Endothelial cell of hepatic sinusoid (primary cell): ENCODE data around the gene NXT1.

Source experiments
- in situ Hi-C: cut with HindIII; loops from 2 replicates; pipeline ENCODE4 v1.10.0; 2017; ENCODE audit warnings: low sequenced_read_pairs

Gene NXT1

GRCh38 chr20:23386304-23387117, 35.9 kb downstream of the NXT1 start:
- in situ Hi-C loops: no loop called here

DNA sequence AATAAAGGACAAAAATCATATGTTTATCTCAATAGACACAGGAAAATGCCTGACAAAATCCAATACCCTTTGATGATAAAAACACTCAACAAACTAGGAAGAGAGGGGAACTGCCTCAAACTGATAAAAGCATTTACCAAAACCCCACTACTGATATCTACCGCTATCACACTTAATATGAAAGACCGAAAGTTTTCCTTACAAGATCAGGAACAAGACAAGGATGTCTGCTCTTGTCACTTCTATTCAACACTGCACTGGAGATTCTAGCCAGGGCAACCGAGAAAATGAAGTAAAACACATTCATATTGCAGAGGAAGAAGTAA, 36.5 kb downstream of the NXT1 start:
- in situ Hi-C loops: no loop called here

DNA sequence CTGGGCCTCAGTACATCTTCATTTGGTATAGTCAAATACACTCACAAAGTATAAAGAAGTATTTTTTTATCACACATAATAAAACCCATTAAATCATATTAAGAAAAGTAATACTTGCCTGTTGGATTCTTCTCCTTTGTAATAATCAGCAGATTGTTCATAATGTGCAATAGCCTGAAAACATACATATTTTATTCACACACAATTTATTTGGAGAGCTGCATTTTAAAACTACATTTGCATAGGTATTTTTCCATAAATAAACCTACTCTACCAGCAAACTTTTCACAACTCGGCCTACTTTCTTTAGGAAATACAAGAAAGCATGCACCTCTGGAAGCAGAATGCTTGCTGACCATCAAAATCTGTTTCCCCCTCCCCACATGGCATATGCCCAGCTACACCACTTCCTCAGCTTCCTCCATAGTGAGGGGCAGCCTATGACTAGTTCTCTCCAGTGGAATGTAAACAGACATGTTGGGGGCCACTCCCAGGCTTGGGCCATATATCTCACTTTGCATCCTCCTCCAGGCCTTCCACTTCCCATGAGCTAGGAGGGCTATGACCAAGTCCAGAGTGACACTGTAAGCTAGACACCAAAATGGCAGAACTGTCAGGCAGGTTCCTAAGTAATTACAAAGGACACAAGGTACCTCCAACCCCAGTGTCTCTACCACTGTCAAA, 39.6 kb downstream of the NXT1 start:
- in situ Hi-C loops: no loop called here

- in situ Hi-C loops: no loop called here
Measured at GRCh38 chr20:23391707-23392310, 41.2 kb downstream of the NXT1 start.

DNA sequence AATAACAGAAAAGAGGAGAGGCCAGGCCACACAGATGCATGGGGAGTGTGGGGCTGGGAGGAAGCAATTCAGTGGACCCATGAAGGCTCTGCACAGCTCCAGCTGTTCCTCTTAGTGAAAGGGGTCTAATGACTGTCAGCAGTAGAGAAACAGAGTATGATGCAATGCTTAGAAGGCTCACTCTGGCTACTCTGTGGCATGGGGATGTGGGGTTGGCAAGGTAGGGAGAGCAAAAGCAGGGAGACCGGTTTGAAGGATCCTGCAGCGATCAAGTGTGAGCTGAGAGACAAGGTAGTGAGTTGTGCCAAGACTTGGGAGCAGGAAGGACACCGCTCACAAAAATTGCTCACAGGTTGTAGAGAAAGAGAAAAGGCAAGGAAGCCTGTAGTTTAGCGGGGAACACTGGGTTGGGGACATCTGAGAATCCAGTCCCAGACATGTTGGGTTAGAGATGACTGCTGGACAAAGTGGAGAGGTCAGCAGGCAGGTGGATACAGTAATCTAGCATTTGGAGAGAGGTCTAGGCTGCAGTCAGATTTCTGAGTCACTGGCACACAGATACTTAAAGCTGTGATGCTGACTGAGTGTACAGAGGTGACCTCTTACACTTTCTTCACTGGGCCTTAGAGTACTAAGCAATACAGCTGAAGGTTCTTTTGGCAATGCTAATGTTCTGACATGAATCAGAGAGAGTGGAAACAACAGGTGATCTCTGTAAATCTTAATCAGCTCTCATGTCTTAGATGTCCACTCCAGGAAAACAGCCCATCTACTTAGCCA, 43.6 kb downstream of the NXT1 start:
- in situ Hi-C loops: no loop called here

DNA sequence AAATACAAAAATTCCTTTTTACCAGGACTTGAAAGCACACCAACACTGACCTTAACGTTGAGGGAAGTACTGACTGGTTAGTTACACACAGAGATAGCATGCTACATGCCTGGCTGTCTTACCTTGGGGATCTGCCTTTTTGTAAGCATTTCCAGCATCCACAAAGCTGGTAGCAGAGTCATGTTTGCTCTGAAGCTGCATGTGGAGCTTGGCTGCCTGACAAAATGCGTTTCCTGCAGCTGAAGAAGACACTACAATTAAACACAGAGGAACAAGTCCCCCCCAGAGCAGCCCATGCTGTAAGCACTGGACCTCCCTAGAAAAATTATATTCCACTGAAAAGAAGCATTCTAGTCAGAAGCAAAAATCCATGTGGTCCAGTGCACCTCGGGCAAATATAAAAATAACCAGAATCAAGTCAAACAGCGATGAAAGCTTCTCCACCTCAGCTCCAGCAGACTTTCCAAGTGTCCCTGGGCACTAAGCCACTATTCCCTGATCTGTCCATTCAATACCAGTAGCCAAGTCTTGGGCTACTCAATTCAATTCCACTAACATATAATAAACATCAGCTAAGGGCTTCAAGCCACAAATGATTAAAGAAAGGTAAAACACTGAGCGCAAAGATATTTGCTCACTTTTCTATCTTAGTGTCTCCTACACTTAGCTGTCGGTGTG, 46.5 kb downstream of the NXT1 start:
- in situ Hi-C loops: no loop called here

DNA sequence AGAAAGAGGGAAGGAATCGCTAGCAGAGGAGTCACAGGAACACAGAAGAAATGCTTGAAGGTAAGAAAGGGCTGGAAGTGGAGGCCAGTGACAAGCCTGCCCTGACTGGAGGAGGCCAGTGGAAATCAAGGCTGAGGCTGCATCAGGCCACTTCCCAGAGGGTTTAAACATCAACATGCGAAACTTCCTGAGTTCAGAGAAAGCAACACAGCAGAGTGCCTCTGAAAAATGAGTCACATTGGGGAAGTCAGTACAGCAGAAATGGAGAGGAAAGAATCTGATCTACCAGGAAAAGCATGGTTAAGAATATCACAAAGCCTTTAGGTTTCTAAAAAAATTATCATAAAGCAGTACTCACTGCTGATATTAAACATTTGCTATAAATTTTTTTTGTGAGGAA, 47.4 kb downstream of the NXT1 start:
- in situ Hi-C loops: no loop called here

DNA sequence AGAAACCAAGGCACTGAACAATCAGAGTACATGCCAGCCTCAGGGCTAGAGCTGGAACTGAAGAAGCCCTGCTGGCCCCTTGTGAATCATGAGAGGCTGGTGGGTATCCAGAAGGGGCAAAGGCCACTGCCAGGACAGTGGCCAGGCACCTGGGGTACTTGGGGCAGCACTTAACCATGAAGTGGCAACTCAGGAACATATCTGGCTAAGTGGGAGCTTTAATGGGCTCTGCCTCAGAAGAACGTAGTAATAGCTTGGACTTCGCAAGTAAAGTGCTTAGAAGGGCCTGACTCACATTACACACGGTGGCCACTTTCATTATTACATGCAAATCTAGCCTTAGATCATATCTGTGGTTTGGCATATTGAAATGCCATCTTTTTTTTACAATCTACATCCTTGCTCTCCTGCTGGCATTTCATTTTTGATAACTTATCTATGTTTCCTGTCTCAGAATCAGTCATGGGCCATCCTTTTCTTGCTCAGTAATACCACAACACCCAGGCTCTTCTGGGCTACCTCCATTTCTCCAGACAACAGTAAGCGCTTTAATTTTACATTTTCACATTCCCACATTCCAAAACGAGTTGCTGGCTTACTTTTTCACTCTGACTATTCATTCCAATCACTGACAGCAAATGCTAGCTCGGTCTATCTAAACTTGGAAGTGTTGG, 49.1 kb downstream of the NXT1 start:
- in situ Hi-C loops: no loop called here

- in situ Hi-C loops: no loop called here
Measured at GRCh38 chr20:23401051-23401450, 50.5 kb downstream of the NXT1 start.

DNA sequence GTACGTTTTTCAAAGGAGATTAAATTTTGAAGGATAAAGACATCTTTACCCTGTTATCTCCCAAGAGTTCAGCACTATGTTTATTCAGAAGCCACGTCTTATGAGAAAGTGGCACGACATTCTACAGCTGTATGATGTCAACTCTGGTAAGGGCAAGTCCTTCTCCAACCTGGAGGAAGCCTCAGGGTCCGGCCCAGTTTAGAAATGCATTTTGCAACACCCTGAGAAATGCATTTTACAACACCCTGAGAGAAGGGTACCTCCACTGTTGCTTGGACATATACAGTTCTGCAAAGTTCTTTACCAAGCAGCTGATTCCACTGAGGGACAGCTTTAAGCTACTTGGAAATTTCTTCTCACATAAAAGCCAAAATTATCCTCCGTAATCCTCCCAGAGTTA, 53.2 kb downstream of the NXT1 start:
- in situ Hi-C loops: no loop called here

DNA sequence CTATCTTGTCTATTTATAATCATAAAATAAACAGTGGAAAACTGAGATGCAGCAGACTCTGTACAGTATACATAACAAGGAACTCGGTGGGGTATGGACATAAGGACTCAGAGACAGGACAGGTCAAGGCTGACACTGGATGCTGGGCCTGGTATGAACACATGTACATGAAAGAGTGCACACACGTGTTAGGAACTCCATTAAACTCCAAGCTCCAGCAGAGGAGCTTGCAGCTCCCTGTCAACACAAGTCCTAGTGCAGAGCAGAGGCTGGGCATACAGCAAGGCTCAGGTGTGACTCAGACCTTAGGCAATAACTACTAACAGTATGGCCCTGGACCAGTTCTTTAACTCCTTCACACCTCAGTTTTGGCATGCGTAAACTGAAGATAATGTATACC, 53.6 kb downstream of the NXT1 start:
- in situ Hi-C loops: no loop called here
